NCI-H2227 (cell line): ENCODE measurements around the gene UTP11.

ENCODE experiments used
- DNase-seq: peaks from one replicate; lab custom pipeline; 2025; ENCODE audit not compliant: unreplicated experiment; lab: John Stamatoyannopoulos, UW

Gene UTP11

GRCh38 chr1:38045401-38046332, 33.1 kb downstream of the UTP11 start:
- DNase-seq, result peak; percentile 66

GRCh38 chr1:38046333-38046883, 33.9 kb downstream of the UTP11 start, which contains the start of gene POU3F1:
TSS of gene POU3F1 (minus strand) at chr1:38046793. CDS start at chr1:38046743, 50 bp downstream.
- DNase-seq, result no peak

- peak; percentile 92 for DNase-seq
Measured at GRCh38 chr1:38046884-38047602, 34.5 kb downstream of the UTP11 start.

- DNase-seq, result peak; percentile 49
Measured at GRCh38 chr1:38047603-38048141, 35.1 kb downstream of the UTP11 start.

- peak; percentile 65 for DNase-seq
Measured at GRCh38 chr1:38050397-38051078, 38.0 kb downstream of the UTP11 start.

- no peak for DNase-seq
Measured at GRCh38 chr1:38051079-38051543, 38.6 kb downstream of the UTP11 start.

- DNase-seq, result no peak
Measured at GRCh38 chr1:38052750-38053415, 40.3 kb downstream of the UTP11 start.

- no peak for DNase-seq
Measured at GRCh38 chr1:38053416-38054091, 41.0 kb downstream of the UTP11 start.

- no peak for DNase-seq
Measured at GRCh38 chr1:38055398-38055797, 42.9 kb downstream of the UTP11 start.

GRCh38 chr1:38055965-38056364, 43.4 kb downstream of the UTP11 start:
- DNase-seq, result no peak

- DNase-seq, result no peak
Measured at GRCh38 chr1:38059635-38060250, 47.2 kb downstream of the UTP11 start.

- no peak for DNase-seq
Measured at GRCh38 chr1:38060498-38060897, 48.0 kb downstream of the UTP11 start.

GRCh38 chr1:38061290-38061689, 48.8 kb downstream of the UTP11 start:
- DNase-seq, result no peak

- DNase-seq, result no peak
Measured at GRCh38 chr1:38061883-38062328, 49.4 kb downstream of the UTP11 start.

GRCh38 chr1:38062361-38063288, 50.1 kb downstream of the UTP11 start:
- peak; percentile 76 for DNase-seq

- DNase-seq, result no peak
Measured at GRCh38 chr1:38063616-38064015, 51.1 kb downstream of the UTP11 start.

- peak; percentile 28 for DNase-seq
Measured at GRCh38 chr1:38064197-38064903, 51.8 kb downstream of the UTP11 start.
